Dendritic cell treated with granulocyte-macrophage colony-stimulating factor and Interleukin-4, amounts not matched to agents 40 ng/mL and 50 ng/mL, for 4 days (primary cell): ENCODE data around the gene NDST3.

Experiments
- H3K27ac Mint-ChIP-seq: one replicate; pipeline ENCODE4 v1.8.0; 2022; ENCODE audit warnings: mild to moderate bottlenecking, mixed read lengths
- H3K27me3 Mint-ChIP-seq: one replicate; pipeline ENCODE4 v1.8.0; 2022; ENCODE audit warnings: mild to moderate bottlenecking, mixed read lengths
- H3K36me3 Mint-ChIP-seq: one replicate; pipeline ENCODE4 v1.8.0; 2022; ENCODE audit warnings: low read depth, mixed read lengths
- H3K4me1 Mint-ChIP-seq: one replicate; pipeline ENCODE4 v1.8.0; 2022; ENCODE audit warnings: low read depth, mixed read lengths
- H3K4me3 Mint-ChIP-seq: one replicate; pipeline ENCODE4 v1.8.0; 2022; ENCODE audit warnings: mild to moderate bottlenecking, moderate library complexity, mixed read lengths
- H3K9me3 Mint-ChIP-seq: one replicate; pipeline ENCODE4 v1.8.0; 2022; ENCODE audit warnings: mixed read lengths
- intact Hi-C: fragments of 100-400 bp; cut with micrococcal nuclease; formaldehyde crosslinking; loops from one replicate; pipeline ENCODE4 v1.15.0; 2022

NDST3 gene

DNA sequence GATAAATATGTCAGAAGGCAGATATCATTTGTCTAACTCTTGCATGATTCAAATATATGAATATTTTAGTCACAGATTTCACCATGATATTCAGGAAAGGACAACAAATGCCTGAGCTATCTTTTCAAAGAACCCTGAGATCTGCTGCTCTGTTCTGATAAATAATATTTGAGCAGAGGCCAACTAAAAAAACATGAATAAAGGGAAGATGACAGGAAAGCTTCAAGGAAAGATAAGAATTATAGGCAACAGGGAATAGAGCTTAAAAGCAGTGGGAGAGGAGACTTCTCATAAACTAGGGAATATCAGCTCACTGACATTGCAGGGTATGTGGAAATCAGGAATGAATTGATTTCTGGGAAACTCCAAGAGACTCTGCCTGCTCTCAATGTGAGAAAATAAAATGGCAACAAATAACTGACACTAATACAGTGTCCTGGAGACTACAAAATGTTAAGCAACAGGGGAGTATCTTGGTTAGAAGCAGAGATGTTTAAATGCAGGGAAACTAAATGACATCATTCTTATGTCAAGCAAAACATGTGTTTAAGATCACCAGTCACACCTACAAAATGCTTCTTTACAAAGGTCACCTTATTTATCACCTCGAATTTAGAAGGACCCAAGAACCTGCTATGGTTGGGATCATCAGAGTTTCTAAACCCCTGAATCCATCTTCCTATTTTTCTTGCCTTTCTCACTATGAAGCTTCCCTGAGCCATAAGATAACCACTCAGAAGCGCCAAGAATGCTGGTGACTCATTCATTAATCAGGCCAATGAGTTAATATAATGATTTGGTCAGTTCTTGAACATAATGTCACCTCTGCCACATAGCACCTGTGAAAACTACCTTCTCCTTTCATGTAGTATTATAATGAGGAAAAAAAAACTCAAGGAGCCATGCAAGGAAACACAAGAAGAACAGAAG lies 78.1 kb downstream of the NDST3 start:
- intact Hi-C loops, result no loop called here
- no peaks in the 10 kb centered on the region for H3K36me3 Mint-ChIP-seq
- no peak overlapping the region for H3K27ac Mint-ChIP-seq
- no peaks in the 10 kb centered on the region for H3K27me3 Mint-ChIP-seq
- H3K4me1 Mint-ChIP-seq, result peaks cover 8% of the 10 kb centered on the region
- no peak overlapping the region for H3K4me3 Mint-ChIP-seq
- H3K9me3 Mint-ChIP-seq, result peaks cover 9% of the 10 kb centered on the region

DNA sequence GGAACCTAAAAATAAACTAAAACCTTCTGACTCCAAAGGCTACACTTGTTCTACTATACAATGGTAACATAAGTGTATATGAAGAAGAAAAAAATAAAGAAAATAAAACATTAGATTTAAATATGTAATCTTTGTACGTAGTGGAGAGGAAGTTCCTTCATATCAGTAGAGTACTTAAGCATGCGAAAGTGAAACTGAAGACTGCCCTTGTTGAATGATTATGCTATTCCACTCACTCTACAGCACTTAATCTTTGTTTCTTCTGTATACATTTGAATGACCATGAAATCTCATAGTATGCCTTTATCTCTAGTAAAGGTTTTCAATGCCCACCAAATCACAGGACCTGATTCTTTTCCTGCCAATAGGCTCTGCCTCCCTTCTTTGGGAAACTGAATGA lies 78.9 kb downstream of the NDST3 start:
- H3K27ac Mint-ChIP-seq, result no peak overlapping the region
- H3K4me1 Mint-ChIP-seq, result peaks cover 8% of the 10 kb centered on the region
- H3K4me3 Mint-ChIP-seq, result peak overlapping the region; percentile 21
- H3K36me3 Mint-ChIP-seq, result no peaks in the 10 kb centered on the region
- H3K27me3 Mint-ChIP-seq, result no peaks in the 10 kb centered on the region
- peaks cover 9% of the 10 kb centered on the region for H3K9me3 Mint-ChIP-seq
- intact Hi-C loops, result no loop called here

DNA sequence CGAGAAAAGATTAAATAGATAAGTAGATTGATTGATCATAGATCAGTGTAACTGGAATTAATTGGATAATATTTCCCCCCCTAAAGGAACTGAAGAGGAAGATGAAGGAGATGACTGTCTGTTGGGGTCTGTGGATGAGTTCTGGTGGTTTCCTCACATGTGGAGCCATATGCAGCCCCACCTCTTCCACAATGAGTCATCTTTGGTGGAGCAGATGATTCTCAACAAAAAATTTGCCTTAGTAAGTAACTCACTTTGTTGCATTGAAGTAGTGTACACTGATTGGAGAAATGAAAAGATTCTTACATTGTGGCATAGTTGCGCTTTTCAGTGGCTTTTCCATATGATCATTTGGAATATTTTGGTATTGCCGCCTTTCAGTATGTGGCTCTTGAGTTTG lies 80.4 kb downstream of the NDST3 start:
- Mint-ChIP-seq H3K27me3 (no peaks in the 10 kb centered on the region), H3K4me1 (peaks cover 8% of the 10 kb centered on the region), H3K36me3 (no peaks in the 10 kb centered on the region), H3K9me3 (peaks cover 9% of the 10 kb centered on the region), H3K27ac (no peak overlapping the region), H3K4me3 (no peak overlapping the region)
- intact Hi-C loops, result no loop called here

DNA sequence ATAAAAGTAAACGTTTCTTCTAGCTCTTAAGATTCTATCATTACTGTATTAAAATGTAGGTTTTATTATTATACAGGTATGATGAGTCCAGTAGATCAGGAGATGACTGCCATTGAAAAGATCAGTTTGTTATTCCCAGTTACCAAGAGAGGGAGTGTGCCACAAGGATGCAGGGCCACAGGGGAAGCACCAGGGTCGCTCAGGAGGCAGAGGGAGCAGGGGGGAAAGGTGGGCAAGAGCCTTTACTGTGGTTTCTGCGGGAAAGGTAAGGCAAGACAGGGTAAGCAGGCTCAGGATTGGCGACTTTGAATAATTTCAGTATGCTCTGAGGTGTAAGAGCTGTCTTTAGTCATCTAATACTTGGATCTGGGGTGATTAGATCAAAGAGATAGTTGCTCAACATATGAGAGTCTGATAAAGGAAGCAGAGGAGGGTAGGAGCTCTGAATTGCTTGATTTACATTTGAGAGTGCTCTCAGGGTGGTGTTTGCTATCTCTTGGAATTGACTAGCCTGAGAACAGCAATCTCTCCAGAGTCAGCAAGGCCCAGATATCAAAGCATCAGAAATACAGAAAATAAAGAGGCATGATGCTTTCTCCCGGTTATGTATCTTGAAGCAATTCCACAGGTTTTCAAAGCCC lies 86.0 kb downstream of the NDST3 start:
- no peaks in the 10 kb centered on the region for H3K36me3 Mint-ChIP-seq
- H3K4me1 Mint-ChIP-seq, result no peaks in the 10 kb centered on the region
- H3K27ac Mint-ChIP-seq, result no peak overlapping the region
- H3K4me3 Mint-ChIP-seq, result no peak overlapping the region
- no peaks in the 10 kb centered on the region for H3K27me3 Mint-ChIP-seq
- H3K9me3 Mint-ChIP-seq, result no peaks in the 10 kb centered on the region
- intact Hi-C loops, result no loop called here

DNA sequence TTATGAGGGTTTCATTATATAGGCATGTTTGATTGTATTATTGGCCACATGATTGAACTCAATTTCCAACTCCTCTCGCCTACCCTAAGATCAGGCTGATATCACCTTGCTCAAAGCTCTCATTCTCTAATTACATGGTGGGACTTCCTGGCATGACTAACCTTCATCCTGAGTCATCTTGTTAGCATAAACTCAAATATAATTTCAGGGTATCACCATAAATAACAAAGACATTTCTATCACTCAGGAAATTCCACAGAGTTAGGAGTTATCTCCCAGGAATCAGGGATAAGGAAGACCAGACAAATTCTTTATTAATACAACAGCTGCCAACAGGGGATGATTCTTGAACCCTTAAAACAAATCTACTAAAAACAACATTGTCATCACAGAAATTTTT lies 90.7 kb downstream of the NDST3 start:
- H3K36me3 Mint-ChIP-seq, result no peaks in the 10 kb centered on the region
- H3K9me3 Mint-ChIP-seq, result peaks cover 23% of the 10 kb centered on the region
- no peak overlapping the region for H3K4me3 Mint-ChIP-seq
- intact Hi-C loops, result no loop called here
- no peaks in the 10 kb centered on the region for H3K4me1 Mint-ChIP-seq
- H3K27me3 Mint-ChIP-seq, result no peaks in the 10 kb centered on the region
- no peak overlapping the region for H3K27ac Mint-ChIP-seq

DNA sequence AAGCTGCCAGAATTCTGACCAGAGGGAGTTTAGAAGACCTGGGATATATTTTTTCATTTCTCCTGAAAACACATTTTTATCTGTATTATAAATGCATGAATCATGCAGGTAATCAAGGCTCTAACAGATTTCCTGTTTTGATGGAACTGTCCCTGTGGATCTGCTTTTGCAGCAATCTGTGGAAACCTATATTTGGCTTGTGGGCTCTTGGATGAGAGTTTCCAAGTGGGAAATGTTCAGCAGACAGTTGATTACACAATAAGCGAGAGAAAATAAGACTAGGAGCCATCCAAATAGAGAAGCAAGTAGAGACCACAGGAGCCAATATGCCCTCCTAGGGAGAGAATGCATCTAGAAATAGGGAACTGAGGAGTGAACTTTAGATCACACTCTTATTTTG lies 105.0 kb downstream of the NDST3 start:
- peaks cover 15% of the 10 kb centered on the region for H3K9me3 Mint-ChIP-seq
- no peak overlapping the region for H3K4me3 Mint-ChIP-seq
- H3K36me3 Mint-ChIP-seq, result no peaks in the 10 kb centered on the region
- intact Hi-C loops, result no loop called here
- no peaks in the 10 kb centered on the region for H3K4me1 Mint-ChIP-seq
- H3K27ac Mint-ChIP-seq, result no peak overlapping the region
- H3K27me3 Mint-ChIP-seq, result no peaks in the 10 kb centered on the region

DNA sequence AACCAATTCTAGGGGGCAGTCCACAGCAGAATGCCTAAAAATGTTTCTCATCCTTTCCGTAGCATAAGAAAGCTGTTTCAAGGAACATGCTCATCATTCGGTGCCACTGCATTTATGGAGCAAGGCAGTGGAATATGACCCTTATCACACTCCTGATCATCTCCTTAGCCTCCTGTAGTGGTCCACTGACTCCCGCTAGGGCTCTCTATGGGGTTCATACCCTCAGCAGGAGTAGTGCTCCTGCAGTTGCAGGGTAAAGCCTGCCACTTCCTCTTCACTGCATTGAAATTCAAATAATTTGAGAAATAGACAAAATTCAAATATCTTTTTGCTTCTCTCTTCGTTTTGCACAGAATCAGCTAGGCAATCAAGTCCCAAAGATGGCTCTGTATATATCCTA lies 107.0 kb downstream of the NDST3 start:
- intact Hi-C loops, result no loop called here
- Mint-ChIP-seq H3K9me3 (peaks cover 15% of the 10 kb centered on the region), H3K4me3 (no peak overlapping the region), H3K4me1 (no peaks in the 10 kb centered on the region), H3K36me3 (no peaks in the 10 kb centered on the region), H3K27me3 (no peaks in the 10 kb centered on the region), H3K27ac (no peak overlapping the region)

DNA sequence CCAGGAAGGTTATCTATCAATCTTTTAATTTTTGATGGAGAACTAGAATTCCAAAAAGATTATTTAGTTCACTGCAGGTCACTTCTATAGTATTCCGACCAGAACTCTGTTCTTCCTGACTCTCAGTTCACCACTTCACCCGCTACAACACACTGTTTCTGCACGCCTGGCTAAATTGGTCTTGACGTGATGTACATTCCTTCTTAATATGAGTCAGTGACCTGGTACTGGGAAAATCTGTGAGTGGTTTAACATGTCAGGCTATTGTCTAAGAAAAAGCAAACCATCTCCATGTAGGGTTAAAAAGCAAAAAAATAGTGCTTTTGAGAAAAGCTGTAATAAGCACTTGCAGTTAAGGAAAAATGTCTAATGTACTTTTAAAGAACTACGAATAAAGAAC lies 120.4 kb downstream of the NDST3 start:
- intact Hi-C loops, result no loop called here
- Mint-ChIP-seq H3K36me3 (no peaks in the 10 kb centered on the region), H3K27me3 (no peaks in the 10 kb centered on the region), H3K9me3 (peaks cover 6% of the 10 kb centered on the region), H3K4me1 (no peaks in the 10 kb centered on the region), H3K27ac (no peak overlapping the region), H3K4me3 (no peak overlapping the region)

DNA sequence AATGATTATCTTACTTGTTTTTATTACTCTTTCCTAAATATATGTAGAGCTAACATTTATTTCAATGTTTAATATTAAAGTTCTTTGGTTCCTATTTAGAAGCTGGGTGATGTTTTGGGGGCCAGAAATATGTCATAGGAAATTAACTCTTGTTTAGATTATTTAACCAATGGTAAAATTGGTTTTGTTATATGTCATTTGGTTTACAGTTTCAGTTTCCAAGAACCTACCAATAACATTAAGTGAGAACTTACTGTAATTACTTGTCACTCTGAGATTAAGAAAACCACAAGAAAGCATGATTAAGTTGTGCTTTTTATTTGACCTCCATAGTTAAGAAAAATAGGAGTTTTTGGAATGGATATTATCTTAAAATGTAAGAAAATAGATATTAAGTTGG lies 121.2 kb downstream of the NDST3 start:
- Mint-ChIP-seq H3K9me3 (peaks cover 15% of the 10 kb centered on the region), H3K27ac (no peak overlapping the region), H3K4me1 (no peaks in the 10 kb centered on the region), H3K4me3 (no peak overlapping the region), H3K36me3 (no peaks in the 10 kb centered on the region), H3K27me3 (no peaks in the 10 kb centered on the region)
- intact Hi-C loops, result no loop called here

DNA sequence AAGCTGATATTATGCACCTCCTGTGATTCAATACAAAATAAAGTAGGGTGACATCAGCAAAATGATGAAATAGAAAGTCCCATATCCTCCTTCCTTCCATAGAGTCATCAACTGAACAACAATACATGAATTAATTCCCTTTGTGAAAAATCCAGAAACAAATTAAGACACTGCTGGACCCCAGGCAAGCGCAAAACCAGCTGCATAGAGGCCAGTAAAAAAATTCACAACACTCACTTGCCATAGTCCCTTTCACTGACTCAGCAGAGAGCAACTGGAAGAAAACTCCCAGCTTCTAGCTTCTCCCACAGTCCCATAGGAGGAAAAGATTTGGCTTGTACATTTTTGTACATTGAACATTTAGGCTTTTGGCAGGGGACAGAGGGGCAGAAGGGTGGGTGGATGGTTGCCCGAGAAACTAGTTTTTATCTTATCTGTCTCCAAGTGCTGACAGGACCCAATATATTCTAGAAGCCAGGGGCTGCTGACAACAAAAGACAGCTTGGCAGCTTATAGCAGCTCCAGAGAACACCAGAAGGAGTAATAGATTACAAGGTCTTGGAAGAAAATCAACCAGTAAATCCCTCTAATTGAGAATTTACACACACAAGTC lies 124.6 kb downstream of the NDST3 start:
- no peak overlapping the region for H3K4me3 Mint-ChIP-seq
- intact Hi-C loops, result no loop called here
- H3K27ac Mint-ChIP-seq, result no peak overlapping the region
- H3K9me3 Mint-ChIP-seq, result peaks cover 32% of the 10 kb centered on the region
- no peaks in the 10 kb centered on the region for H3K4me1 Mint-ChIP-seq
- H3K36me3 Mint-ChIP-seq, result no peaks in the 10 kb centered on the region
- H3K27me3 Mint-ChIP-seq, result no peaks in the 10 kb centered on the region

DNA sequence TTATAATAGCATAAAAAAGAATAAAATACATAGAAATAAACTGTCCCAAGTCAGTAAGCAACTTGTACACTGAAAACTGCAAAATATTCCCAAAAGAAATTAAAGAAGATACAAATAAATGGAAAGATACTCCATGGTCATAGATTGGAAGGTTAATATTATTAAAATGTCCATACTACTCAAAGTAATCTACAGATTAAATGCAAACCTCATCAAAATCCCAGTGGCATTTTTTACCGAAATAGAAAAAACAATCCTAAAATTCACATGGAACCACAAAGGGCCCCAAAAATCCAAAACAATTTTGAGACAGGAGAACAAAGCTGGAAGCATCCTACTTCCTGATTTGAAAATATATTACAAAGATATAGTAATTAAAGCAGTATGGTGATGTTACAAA lies 133.0 kb downstream of the NDST3 start:
- Mint-ChIP-seq H3K9me3 (peaks cover 10% of the 10 kb centered on the region), H3K27ac (no peak overlapping the region), H3K27me3 (no peaks in the 10 kb centered on the region), H3K36me3 (no peaks in the 10 kb centered on the region), H3K4me3 (no peak overlapping the region), H3K4me1 (no peaks in the 10 kb centered on the region)
- intact Hi-C loops, result no loop called here

DNA sequence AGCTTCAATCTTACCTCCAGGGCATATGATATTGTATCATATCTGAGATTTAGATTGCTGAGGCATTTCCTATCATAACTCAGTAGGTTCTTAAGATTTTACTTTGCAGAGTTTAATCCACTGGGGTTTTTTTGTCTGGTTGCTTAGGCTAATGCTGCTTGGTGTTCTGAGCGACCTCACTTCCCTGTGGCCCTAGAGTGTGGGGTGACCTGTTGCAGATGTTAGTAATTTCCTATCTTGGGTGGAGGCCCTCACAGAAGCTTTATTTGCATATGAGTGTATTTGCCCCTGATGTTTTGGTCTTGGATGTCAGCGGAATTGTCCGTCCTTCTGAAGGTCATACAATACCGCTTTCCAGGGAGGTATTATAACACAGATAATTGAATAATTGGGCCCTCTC lies 137.1 kb downstream of the NDST3 start:
- no peak overlapping the region for H3K4me3 Mint-ChIP-seq
- no peaks in the 10 kb centered on the region for H3K9me3 Mint-ChIP-seq
- H3K27ac Mint-ChIP-seq, result no peak overlapping the region
- no peaks in the 10 kb centered on the region for H3K27me3 Mint-ChIP-seq
- intact Hi-C loops, result no loop called here
- no peaks in the 10 kb centered on the region for H3K4me1 Mint-ChIP-seq
- H3K36me3 Mint-ChIP-seq, result no peaks in the 10 kb centered on the region

DNA sequence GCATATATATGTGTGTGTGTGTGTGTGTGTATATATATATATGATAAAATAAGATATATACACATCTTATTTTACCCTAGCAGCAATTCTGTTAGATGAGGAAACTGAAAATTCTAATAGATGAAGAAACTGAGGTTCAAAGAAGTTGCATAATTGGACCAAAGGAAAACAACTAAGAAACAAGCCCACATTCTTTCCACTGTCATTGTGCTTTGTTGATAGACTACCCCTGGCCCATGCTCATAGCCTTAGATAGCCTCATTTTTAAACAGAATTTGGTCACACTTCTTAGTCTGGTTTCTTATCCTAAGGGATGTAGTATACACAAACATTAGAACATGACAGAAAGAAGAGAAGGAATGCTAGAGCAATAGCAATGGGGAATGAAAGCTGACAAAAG lies 138.8 kb downstream of the NDST3 start:
- Mint-ChIP-seq H3K36me3 (no peaks in the 10 kb centered on the region), H3K9me3 (no peaks in the 10 kb centered on the region), H3K4me1 (no peaks in the 10 kb centered on the region), H3K27ac (no peak overlapping the region), H3K27me3 (no peaks in the 10 kb centered on the region), H3K4me3 (no peak overlapping the region)
- intact Hi-C loops, result no loop called here

DNA sequence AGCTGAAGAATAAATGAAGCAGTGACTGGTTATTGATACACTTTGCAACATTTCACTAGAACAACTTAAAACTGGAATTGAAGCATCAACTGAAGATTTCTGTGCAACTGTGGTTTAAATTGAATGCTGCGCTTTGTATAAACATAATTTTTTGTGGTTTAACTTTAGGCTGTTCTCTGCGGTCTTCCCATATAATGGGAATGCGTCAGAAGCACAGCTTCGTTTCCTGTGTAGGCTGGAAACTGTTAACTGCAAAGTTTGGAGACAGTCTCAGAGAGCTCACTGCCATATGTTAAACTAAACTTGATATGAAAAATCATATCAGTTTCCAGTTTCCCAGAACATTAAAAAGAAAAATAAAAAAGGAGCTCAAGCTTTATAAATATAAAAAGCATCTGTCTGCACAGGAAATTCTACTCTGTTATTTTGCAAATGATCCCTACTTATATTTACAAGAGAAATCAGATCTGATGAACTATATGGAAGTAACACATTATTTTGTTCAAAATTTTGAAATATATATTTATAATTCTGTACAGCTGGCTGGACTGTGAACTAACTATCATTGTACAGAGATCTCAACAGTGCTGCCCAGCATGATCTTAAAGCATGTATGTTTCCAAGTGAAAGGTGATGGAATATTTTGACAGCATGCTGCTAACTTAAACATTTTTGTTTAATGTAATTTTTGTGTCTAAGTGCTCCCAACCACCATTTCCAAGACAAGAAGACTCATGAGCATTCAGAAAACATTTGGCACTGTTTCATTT lies 139.9 kb downstream of the NDST3 start:
- intact Hi-C loops, result no loop called here
- Mint-ChIP-seq H3K9me3 (no peaks in the 10 kb centered on the region), H3K4me1 (no peaks in the 10 kb centered on the region), H3K27ac (no peak overlapping the region), H3K36me3 (no peaks in the 10 kb centered on the region), H3K27me3 (no peaks in the 10 kb centered on the region), H3K4me3 (no peak overlapping the region)
